Measurements from ENCODE around the gene NADSYN1.

The NADSYN1 gene

GRCh38 chr11:71451596-71452198, 1.3 kb upstream of the NADSYN1 start:
- peak; percentile 45 to 61 for DNase-seq

GRCh38 chr11:71452199-71453036, 585 bp upstream of the NADSYN1 start:
- DNase-seq, result peak; percentile 45 to 48

GRCh38 chr11:71453918-71454304, 908 bp downstream of the NADSYN1 start:
- no peak for DNase-seq

GRCh38 chr11:71454470-71455113, 1.6 kb downstream of the NADSYN1 start:
- DNase-seq, result no peak

GRCh38 chr11:71456294-71456693, 3.3 kb downstream of the NADSYN1 start:
- DNase-seq, result no peak

GRCh38 chr11:71456831-71457230, 3.8 kb downstream of the NADSYN1 start:
- DNase-seq, result no peak

GRCh38 chr11:71458146-71459070, 5.4 kb downstream of the NADSYN1 start:
- DNase-seq, result no peak

- no peak for DNase-seq
These were observed 6.2 kb downstream of the NADSYN1 start for GRCh38 chr11:71459076-71459766.

- DNase-seq, result no peak
These were observed 6.8 kb downstream of the NADSYN1 start for GRCh38 chr11:71459767-71460320.

GRCh38 chr11:71461696-71462095, 8.7 kb downstream of the NADSYN1 start:
- no peak for DNase-seq

- DNase-seq, result no peak
These were observed 9.7 kb downstream of the NADSYN1 start for GRCh38 chr11:71462726-71463125.

- no peak for DNase-seq
These were observed 10.6 kb downstream of the NADSYN1 start for GRCh38 chr11:71463331-71464211.

- no peak for DNase-seq
These were observed 12.1 kb downstream of the NADSYN1 start for GRCh38 chr11:71465054-71465453.

GRCh38 chr11:71466358-71466757, 13.4 kb downstream of the NADSYN1 start:
- no peak for DNase-seq

- no peak for DNase-seq
These were observed 14.2 kb downstream of the NADSYN1 start for GRCh38 chr11:71467164-71467563.

- no peak for DNase-seq
These were observed 17.9 kb downstream of the NADSYN1 start for GRCh38 chr11:71470946-71471345.

- no peak for DNase-seq
These were observed 19.4 kb downstream of the NADSYN1 start for GRCh38 chr11:71472357-71472885.

GRCh38 chr11:71472941-71473792, 20.2 kb downstream of the NADSYN1 start:
- no peak for DNase-seq

- no peak for DNase-seq
These were observed 20.7 kb downstream of the NADSYN1 start for GRCh38 chr11:71473793-71474080.

Measured in SHP77 (cell line).